ENCODE data around the gene CRY2. TPM values are rescaled to one million over a fixed set of nuclear protein-coding genes. Genes with fewer than 3 reads are reported as not detected.

CRY2 gene
- polyA plus RNA-seq, 1 experiment: 11.7 TPM

GRCh38 chr11:45909594-45910475 lies 62.6 kb downstream of the CRY2 start:
- no peak for TF ChIP-seq CTCF (IDR thresholded peaks at IDR 0.05; ENCODE audit: low read depth, low read length)
- CTCF ChIA-PET: no interaction called here
- Histone ChIP-seq H3K9me3 (ENCODE audit: control insufficient read depth, insufficient read depth, low read length) (no peaks in the 10 kb centered on the region), H3K27ac (ENCODE audit: low read depth, low read length) (no peak overlapping the region), H3K27me3 (ENCODE audit: control insufficient read depth, insufficient read depth, low read length) (no peaks in the 10 kb centered on the region), H3K4me3 (ENCODE audit: low read depth, low read length) (no peak overlapping the region)
- POLR2A ChIA-PET: no interaction called here
- DNase-seq (ENCODE audit: low read depth, low spot score): no peak

- no peak for DNase-seq (ENCODE audit: low read depth, low spot score)
- H3K9me3 ChIP-seq (ENCODE audit: control insufficient read depth, insufficient read depth, low read length): no peaks in the 10 kb centered on the region
- no peak overlapping the region for H3K4me3 ChIP-seq (ENCODE audit: low read depth, low read length)
- H3K27ac ChIP-seq (ENCODE audit: low read depth, low read length): no peak overlapping the region
- H3K27me3 ChIP-seq (ENCODE audit: control insufficient read depth, insufficient read depth, low read length): no peaks in the 10 kb centered on the region
- no peak for TF ChIP-seq CTCF (IDR thresholded peaks at IDR 0.05; ENCODE audit: low read depth, low read length)
- POLR2A ChIA-PET: no interaction called here
- CTCF ChIA-PET: no interaction called here
These were observed 63.3 kb downstream of the CRY2 start for GRCh38 chr11:45910623-45911022.

GRCh38 chr11:45913514-45913913 lies 66.2 kb downstream of the CRY2 start:
- Histone ChIP-seq H3K27ac (ENCODE audit: low read depth, low read length) (no peak overlapping the region), H3K4me3 (ENCODE audit: low read depth, low read length) (no peak overlapping the region), H3K9me3 (ENCODE audit: control insufficient read depth, insufficient read depth, low read length) (peaks cover 5% of the 10 kb centered on the region; the same call in 1 of the 2 replicates), H3K27me3 (ENCODE audit: control insufficient read depth, insufficient read depth, low read length) (no peaks in the 10 kb centered on the region)
- ChIA-PET POLR2A (interaction anchor here (0.6 to 0.7 kb wide), 2 partner anchors 67 to 203 kb away, joined by 4 read pairs; no protein-coding TSS in a partner anchor), CTCF (no interaction called here)
- TF ChIP-seq CTCF (IDR thresholded peaks at IDR 0.05; ENCODE audit: low read depth, low read length): no peak
- no peak for DNase-seq (ENCODE audit: low read depth, low spot score)

- ChIA-PET CTCF (interaction anchor here (0.5 kb wide), 1 partner anchor 387 kb away, joined by 3 read pairs; no protein-coding TSS in a partner anchor), POLR2A (no interaction called here)
- no peak overlapping the region for H3K27ac ChIP-seq (ENCODE audit: low read depth, low read length)
- H3K9me3 ChIP-seq (ENCODE audit: control insufficient read depth, insufficient read depth, low read length): peaks cover 5% of the 10 kb centered on the region; the same call in 1 of the 2 replicates
- no peak overlapping the region for H3K4me3 ChIP-seq (ENCODE audit: low read depth, low read length)
- no peak for TF ChIP-seq CTCF (IDR thresholded peaks at IDR 0.05; ENCODE audit: low read depth, low read length)
- no peak for DNase-seq (ENCODE audit: low read depth, low spot score)
- H3K27me3 ChIP-seq (ENCODE audit: control insufficient read depth, insufficient read depth, low read length): no peaks in the 10 kb centered on the region
These were observed 66.8 kb downstream of the CRY2 start for GRCh38 chr11:45913942-45914635.

GRCh38 chr11:45915446-45915845 lies 68.2 kb downstream of the CRY2 start:
- no peak overlapping the region for H3K4me3 ChIP-seq (ENCODE audit: low read depth, low read length)
- ChIA-PET CTCF (interaction anchor here (1.1 to 3.1 kb wide), 3 partner anchors 43 to 73 kb away, joined by 4 to 8 read pairs (median 5); no protein-coding TSS in a partner anchor), POLR2A (no interaction called here)
- DNase-seq (ENCODE audit: low read depth, low spot score): no peak
- peaks cover 2% of the 10 kb centered on the region for H3K27me3 ChIP-seq (ENCODE audit: control insufficient read depth, insufficient read depth, low read length)
- H3K27ac ChIP-seq (ENCODE audit: low read depth, low read length): no peak overlapping the region
- H3K9me3 ChIP-seq (ENCODE audit: control insufficient read depth, insufficient read depth, low read length): peaks cover 5% of the 10 kb centered on the region; the same call in 1 of the 2 replicates
- no peak for TF ChIP-seq CTCF (IDR thresholded peaks at IDR 0.05; ENCODE audit: low read depth, low read length)

Measured in AG04450 (cell line).